ENCODE measurements around the gene AATF. TPM values are rescaled to one million over a fixed set of nuclear protein-coding genes. Genes with fewer than 3 reads are reported as not detected.

Gene AATF
- total and polyA plus RNA-seq, 9 of the 15 experiments (the other 6 are each of a cell fraction or from before 2014, with no cell fraction given), result 34.5 to 133 (median 90.1) TPM

DNA sequence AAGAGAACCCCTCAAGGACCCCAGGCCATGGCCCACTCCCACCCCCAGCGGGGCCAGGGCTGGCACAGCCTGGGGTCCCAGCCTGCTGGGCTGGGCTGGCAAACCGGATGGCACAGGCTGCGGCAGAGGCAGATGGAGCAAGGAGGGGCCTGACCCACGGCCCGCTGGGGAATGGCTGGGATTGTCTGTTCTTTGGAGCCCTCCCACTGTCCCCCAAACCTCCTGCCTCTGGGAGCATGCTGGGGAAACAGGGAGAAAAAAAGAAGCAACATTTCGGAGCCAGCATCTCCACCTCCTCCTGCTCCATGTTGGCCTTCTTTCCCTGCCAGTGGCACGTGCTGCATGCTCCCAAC, 48.6 kb upstream of the AATF start:
- WGBS (ENCODE audit: insufficient coverage, low coverage, missing lambda C conversion rate), result 0% methylated on average over 4 of the region's 7 CpGs
- no peak for TF ChIP-seq KLF6 (CRISPR knock-in tag; IDR thresholded peaks at IDR 0.05; ENCODE audit: borderline replicate concordance)
- TF ChIP-seq ELF1 (tag; IDR thresholded peaks at IDR 0.05), result no peak
- TF ChIP-seq PHF21A (IDR thresholded peaks at IDR 0.05; ENCODE audit: borderline replicate concordance, low read depth), result no peak
- TF ChIP-seq, protein P1, sequence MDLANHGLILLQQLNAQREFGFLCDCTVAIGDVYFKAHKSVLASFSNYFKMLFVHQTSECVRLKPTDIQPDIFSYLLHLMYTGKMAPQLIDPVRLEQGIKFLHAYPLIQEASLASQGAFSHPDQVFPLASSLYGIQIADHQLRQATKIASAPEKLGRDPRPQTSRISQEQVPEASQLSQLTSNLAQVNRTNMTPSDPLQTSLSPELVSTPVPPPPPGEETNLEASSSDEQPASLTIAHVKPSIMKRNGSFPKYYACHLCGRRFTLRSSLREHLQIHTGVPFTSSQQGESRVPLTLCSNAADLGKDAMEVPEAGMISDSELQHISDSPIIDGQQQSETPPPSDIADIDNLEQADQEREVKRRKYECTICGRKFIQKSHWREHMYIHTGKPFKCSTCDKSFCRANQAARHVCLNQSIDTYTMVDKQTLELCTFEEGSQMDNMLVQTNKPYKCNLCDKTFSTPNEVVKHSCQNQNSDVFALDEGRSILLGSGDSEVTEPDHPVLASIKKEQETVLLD (IDR thresholded peaks at IDR 0.05), result no peak
- no peak for TF ChIP-seq ZNF384 (IDR thresholded peaks at IDR 0.05; ENCODE audit: low read depth, low read length)
- no peak for TF ChIP-seq IRF2 (CRISPR knock-in tag; IDR thresholded peaks at IDR 0.05)
- Histone ChIP-seq H3K9me3 (replicated peaks; ENCODE audit: control insufficient read depth, insufficient read depth, low read depth, low read length) (no peaks in the 10 kb centered on the region), H3K9me1 (ENCODE audit: control insufficient read depth, insufficient read depth, low read length) (no peaks in the 10 kb centered on the region), H3K79me2 (ENCODE audit: control insufficient read depth, insufficient read depth, low read length) (no peaks in the 10 kb centered on the region), H3K9ac (ENCODE audit: insufficient read depth in 1 of 2, low read depth in 2 of 2, low read length in 2 of 2) (no peak overlapping the region), H2AFZ (ENCODE audit: low read depth, low read length) (no peak overlapping the region), H3K4me3 (no peak overlapping the region), H3K27me3 (ENCODE audit: control insufficient read depth in 2 of 2, insufficient read depth in 2 of 2, low read length in 2 of 2) (peaks cover 15 to 44% of the 10 kb centered on the region in 2 experiments; a peak in 4 of 5 replicates), H3K4me1 (replicated peaks in 1 of 2; ENCODE audit: control insufficient read depth in 2 of 2, insufficient read depth in 2 of 2, low read length in 2 of 2) (no peaks in the 10 kb centered on the region), H3K4me2 (ENCODE audit: insufficient read depth, low read length) (no peak overlapping the region), H4K20me1 (replicated peaks; ENCODE audit: control insufficient read depth, insufficient read depth, low read length) (peaks cover 9% of the 10 kb centered on the region; the same call in 1 of the 2 replicates), H3K27ac (ENCODE audit: extremely low read depth, low read depth, low read length) (no peak overlapping the region), H3K36me3 (ENCODE audit: control insufficient read depth, insufficient read depth, low read length) (no peaks in the 10 kb centered on the region)
- POLR2A ChIA-PET, result no interaction called here
- no peak for FAIRE-seq
- BruUV-seq (replicated peaks), result no TSS peak
- CTCF ChIA-PET (ENCODE audit: low intra/inter-chr PET ratio), result interaction anchor here (0.6 kb wide), 1 partner anchor 148 kb away, joined by 3 read pairs; no protein-coding TSS in a partner anchor
- intact Hi-C loops (cut with micrococcal nuclease), result no loop called here
- no peak for DNase-seq (ENCODE audit: extremely low read depth in 1 of 4, low spot score in 3 of 4)
- ATAC-seq, result no peak
- in situ Hi-C loops (cut with MboI), result no loop called here
